ENCODE results near the gene ELOF1.

DNA sequence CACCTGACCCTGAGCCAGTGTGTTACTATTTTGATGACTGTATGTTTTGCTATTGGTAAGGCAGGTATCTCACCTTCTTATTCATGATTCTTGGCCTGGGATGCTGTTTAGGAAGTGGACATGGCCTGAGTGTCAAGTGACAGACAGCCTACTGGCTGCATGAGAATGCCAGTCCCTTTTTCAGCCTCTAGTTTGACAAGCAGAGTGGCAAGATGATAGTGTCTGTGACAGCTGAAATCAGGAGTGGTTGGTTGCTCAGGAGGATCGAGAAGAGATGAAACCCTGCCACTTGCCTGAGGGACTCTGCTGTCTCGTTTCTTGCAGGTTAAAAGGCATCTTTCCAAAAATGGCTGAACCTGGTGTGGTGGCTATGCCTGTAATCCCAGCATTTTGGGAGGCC, 7.1 kb upstream of the ELOF1 start:
- TF ChIP-seq, protein P1, sequence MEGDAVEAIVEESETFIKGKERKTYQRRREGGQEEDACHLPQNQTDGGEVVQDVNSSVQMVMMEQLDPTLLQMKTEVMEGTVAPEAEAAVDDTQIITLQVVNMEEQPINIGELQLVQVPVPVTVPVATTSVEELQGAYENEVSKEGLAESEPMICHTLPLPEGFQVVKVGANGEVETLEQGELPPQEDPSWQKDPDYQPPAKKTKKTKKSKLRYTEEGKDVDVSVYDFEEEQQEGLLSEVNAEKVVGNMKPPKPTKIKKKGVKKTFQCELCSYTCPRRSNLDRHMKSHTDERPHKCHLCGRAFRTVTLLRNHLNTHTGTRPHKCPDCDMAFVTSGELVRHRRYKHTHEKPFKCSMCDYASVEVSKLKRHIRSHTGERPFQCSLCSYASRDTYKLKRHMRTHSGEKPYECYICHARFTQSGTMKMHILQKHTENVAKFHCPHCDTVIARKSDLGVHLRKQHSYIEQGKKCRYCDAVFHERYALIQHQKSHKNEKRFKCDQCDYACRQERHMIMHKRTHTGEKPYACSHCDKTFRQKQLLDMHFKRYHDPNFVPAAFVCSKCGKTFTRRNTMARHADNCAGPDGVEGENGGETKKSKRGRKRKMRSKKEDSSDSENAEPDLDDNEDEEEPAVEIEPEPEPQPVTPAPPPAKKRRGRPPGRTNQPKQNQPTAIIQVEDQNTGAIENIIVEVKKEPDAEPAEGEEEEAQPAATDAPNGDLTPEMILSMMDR (IDR thresholded peaks at IDR 0.05) = no peak
- TF ChIP-seq POLR2A (IDR thresholded peaks at IDR 0.05) (no peak), POLR2AphosphoS5 (IDR thresholded peaks at IDR 0.05) (no peak), EP300 (IDR thresholded peaks at IDR 0.05) (no peak)
